Measurements from ENCODE around the gene PAXIP1.

DNA sequence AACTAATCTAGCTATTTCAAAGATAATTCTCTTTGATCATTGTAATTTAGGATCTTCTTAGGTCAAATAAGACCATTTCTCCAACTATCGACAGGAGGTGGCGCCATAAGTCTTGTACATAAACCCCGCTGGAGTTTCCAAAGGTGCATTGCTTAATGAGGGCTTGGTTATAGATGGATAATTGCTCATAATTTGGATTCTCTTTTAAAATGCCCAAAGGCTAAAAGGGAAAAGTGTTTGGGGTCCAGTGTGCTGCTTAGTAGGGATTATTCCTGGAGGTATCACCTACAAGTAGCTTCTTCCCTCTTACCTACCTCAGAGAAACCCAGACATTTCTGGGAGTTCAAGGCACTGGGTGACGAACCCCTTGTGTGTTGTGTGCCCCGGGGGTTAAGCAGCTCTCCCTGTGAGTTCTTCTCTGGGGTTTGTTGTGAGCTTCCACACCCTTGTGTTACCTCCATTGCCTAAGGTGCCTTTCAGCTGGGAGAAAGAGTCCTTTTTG lies 75.2 kb downstream of the PAXIP1 start:
- TF ChIP-seq, protein P1, sequence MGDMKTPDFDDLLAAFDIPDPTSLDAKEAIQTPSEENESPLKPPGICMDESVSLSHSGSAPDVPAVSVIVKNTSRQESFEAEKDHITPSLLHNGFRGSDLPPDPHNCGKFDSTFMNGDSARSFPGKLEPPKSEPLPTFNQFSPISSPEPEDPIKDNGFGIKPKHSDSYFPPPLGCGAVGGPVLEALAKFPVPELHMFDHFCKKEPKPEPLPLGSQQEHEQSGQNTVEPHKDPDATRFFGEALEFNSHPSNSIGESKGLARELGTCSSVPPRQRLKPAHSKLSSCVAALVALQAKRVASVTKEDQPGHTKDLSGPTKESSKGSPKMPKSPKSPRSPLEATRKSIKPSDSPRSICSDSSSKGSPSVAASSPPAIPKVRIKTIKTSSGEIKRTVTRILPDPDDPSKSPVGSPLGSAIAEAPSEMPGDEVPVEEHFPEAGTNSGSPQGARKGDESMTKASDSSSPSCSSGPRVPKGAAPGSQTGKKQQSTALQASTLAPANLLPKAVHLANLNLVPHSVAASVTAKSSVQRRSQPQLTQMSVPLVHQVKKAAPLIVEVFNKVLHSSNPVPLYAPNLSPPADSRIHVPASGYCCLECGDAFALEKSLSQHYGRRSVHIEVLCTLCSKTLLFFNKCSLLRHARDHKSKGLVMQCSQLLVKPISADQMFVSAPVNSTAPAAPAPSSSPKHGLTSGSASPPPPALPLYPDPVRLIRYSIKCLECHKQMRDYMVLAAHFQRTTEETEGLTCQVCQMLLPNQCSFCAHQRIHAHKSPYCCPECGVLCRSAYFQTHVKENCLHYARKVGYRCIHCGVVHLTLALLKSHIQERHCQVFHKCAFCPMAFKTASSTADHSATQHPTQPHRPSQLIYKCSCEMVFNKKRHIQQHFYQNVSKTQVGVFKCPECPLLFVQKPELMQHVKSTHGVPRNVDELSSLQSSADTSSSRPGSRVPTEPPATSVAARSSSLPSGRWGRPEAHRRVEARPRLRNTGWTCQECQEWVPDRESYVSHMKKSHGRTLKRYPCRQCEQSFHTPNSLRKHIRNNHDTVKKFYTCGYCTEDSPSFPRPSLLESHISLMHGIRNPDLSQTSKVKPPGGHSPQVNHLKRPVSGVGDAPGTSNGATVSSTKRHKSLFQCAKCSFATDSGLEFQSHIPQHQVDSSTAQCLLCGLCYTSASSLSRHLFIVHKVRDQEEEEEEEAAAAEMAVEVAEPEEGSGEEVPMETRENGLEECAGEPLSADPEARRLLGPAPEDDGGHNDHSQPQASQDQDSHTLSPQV (IDR thresholded peaks at IDR 0.05): no peak
- TF ChIP-seq KDM1A (IDR thresholded peaks at IDR 0.05; ENCODE audit: borderline replicate concordance): no peak
- TF ChIP-seq RAD51 (IDR thresholded peaks at IDR 0.05): no peak
- no peak for TF ChIP-seq EP300 (IDR thresholded peaks at IDR 0.05; ENCODE audit: borderline replicate concordance in 1 of 2, control insufficient read depth in 1 of 2, low read depth in 2 of 2, low read length in 2 of 2)
- no peak for TF ChIP-seq CBFB (IDR thresholded peaks at IDR 0.05; ENCODE audit: low read depth)
- TF ChIP-seq CTCF (IDR thresholded peaks at IDR 0.05 in 2 of 3, conservative IDR thresholded peaks at IDR 0.05 in 1 of 3; ENCODE audit: control insufficient read depth in 2 of 3, extremely low read depth in 1 of 3, insufficient read depth in 1 of 3, low read depth in 3 of 3, low read length in 3 of 3): peak; percentile 61 to 76 (median 62)
- no peak for TF ChIP-seq CEBPB (IDR thresholded peaks at IDR 0.05; ENCODE audit: borderline replicate concordance in 1 of 2, low read depth in 2 of 2, low read length in 2 of 2)
- TF ChIP-seq, protein P2, sequence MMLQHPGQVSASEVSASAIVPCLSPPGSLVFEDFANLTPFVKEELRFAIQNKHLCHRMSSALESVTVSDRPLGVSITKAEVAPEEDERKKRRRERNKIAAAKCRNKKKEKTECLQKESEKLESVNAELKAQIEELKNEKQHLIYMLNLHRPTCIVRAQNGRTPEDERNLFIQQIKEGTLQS (IDR thresholded peaks at IDR 0.05; ENCODE audit: borderline replicate concordance, extremely low read depth, low read depth, low read length): no peak
- TF ChIP-seq RFX5 (IDR thresholded peaks at IDR 0.05; ENCODE audit: low read depth, low read length): no peak
- TF ChIP-seq STAT1 (conservative IDR thresholded peaks at IDR 0.05): no peak; the same call in 1 of the 2 replicates
- no peak for TF ChIP-seq JUNB (IDR thresholded peaks at IDR 0.05)
- TF ChIP-seq POLR2A (IDR thresholded peaks at IDR 0.05; ENCODE audit: low read depth, low read length): no peak
- TF ChIP-seq BACH1 (IDR thresholded peaks at IDR 0.05; ENCODE audit: borderline replicate concordance): no peak

Measured in GM12878 (cell line).